GM21737 (cell line): Measurements from ENCODE around the gene MYLK3.
"Not testable (repeated sequence)": the region's sequence is repeated elsewhere in the genome, so short reads cannot be mapped to it uniquely, and the experiment has no call there.

ENCODE experiments used
- ATAC-seq: cut with Tn5 transposase; IDR thresholded peaks from one replicate; pipeline ENCODE4 v1.9.1; 2021; ENCODE audit warnings: mild to moderate bottlenecking, moderate library complexity; ENCODE audit not compliant: unreplicated experiment

MYLK3 gene

GRCh38 chr16:46691726-46692125 is 56.4 kb downstream of the MYLK3 start:
- ATAC-seq = no peak

- no peak for ATAC-seq
These were observed 57.6 kb downstream of the MYLK3 start for GRCh38 chr16:46690281-46691178.

DNA sequence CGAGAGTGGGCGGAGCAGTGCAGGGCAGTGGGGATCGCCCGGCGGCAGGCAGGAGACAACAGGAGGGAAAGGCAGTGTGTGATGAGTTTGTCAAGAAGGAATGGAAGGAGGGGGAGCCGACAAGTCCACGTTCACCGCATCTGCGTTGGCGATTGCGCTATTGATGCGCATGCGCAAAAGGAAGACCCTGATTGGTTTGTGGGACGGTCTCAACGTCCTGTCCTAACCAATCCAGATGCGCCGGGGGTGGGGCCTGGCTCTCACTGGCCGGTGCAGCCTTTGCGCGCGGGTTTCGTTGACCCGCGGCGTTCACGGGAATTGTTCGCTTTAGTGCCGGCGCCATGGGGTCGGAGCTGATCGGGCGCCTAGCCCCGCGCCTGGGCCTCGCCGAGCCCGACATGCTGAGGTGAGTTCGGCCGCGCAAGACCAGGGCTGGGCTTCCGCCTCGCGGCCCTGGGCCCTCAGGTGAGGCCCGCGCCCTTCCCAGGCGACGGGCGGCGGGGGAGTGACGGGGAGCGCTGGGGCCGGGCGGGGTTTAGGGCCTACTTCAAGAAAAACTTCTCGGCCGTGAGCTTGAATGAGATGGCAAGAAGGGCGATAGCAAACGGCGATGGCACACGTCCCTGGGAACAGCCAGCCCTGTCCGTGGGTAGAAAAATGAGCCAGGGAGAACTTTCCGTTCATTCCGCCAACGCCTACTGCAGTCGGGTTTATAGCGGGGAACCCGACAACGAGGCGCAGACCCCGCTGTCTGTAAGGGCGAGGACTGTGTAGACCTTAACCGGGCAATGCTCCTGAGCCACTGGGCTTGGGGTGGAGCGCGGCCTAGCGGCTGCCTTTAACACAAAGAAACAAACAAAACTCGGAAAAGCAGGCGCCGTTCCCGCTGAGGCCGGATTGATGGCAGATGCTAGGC is 58.5 kb downstream of the MYLK3 start, which contains the start of gene ORC6:
Gene ORC6 (plus strand): TSS at position 295 of the 916 bp plus-strand sequence. CDS start 47 bp downstream, at position 342.
- peak; percentile 69 for ATAC-seq

- ATAC-seq = peak; percentile 81
These were observed 59.3 kb downstream of the MYLK3 start, which contains the start of gene VPS35 for GRCh38 chr16:46688654-46689364. Gene VPS35, minus strand, starts transcription at chr16:46689178. Its CDS starts 45 bp downstream, at chr16:46689133.

- ATAC-seq = no peak
These were observed 60.0 kb downstream of the MYLK3 start for GRCh38 chr16:46688101-46688653.

GRCh38 chr16:46687486-46687885 is 60.7 kb downstream of the MYLK3 start:
- ATAC-seq = no peak

DNA sequence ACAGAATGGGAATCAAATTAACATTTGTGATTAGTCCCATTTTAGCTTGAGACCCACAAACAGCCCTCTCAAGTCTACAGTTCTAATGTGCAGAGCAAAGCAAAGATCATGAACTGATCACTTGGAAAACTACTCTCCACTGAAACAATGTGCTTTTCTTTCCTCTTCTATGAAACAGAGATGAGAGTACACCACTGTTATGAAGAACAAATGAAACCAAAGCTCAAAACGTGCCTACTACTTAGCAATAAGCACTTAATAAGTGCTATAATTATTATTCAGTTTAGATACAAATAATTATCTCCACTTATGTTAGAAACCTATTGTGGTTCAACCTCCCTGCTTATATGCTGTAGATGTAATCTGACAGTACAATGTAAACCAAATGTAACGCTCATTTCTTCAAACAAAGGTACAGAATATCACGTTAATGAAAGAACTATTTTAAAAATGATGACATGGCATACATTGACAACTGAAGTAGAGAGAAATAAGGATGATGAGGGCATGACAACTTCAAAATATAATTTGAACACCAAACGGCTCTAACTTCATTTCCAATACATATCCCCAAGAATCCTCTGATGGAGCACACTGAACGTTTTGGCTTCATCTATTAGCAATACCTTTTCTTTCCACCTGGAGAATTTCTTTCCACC is 61.2 kb downstream of the MYLK3 start:
- no peak for ATAC-seq

DNA sequence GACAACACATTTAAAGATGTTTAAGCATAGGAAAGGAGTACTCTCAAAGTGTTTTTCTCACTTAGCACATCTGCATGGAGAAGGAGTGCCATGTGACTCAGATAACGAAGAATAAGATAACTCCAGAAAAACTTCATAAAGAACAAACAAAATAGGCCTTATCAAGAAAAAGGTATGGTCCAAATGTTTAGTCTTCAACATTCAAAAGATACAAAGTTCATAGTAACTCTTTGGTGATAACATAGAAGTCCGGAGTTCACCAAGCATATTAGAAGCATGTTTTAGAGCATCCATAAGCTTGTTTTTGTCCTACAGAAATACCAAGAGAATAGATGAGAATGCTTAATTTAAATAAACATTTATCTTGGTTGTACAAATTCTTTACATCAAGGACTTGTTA is 66.3 kb downstream of the MYLK3 start:
- ATAC-seq = not testable (repeated sequence)

- ATAC-seq = not testable (repeated sequence)
These were observed 70.2 kb downstream of the MYLK3 start for GRCh38 chr16:46677943-46678342.

DNA sequence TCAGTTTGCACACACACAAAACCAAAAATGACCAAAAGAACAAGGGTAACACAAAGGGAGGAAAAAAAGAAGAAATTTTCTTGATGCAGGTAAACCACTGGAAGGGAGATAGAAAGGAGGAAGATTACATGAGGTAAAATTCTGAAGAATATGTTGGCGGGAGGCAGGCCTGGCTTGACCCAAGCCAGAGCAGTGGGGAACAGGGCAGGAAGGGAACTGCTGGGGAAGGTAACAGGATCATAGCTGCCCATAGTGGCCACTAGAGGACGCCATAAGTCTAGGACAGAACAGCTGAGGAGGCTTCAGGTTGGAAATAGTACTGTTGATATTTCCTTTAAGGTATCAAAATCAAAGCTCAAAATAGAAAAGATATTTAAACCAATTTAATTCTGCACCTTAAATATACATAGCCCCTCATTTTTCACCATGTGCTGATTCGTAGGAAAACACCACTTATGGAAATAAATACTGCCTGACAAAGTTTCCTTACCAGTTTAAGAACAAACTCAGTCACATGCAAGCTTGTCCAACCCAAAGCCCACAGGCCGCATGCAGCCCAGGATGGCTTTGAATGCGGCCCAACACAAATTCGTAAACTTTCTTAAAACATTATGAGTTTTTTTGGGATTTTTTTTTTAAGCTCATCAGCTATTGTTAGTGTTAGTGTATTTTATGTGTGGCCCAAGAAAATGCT is 74.7 kb downstream of the MYLK3 start:
- peak; percentile 66 for ATAC-seq

DNA sequence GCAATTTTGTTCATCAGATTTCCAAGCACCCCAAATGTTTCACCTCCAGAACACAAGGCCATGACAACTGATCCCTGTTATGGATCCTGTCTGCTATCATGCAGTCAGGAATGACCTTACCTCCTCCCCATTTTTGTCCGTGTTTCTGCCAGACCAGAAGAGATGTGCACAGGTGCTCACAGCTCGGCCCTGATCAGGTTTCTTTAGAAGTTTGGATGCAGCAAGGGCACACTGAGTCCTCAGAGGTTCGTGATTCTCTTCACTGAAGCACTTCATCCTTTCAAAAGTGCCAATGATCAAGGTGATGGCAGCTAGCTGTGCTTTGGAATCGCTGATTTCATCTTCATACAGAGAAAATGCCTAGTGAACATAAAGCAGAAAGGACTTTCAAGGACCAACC is 86.0 kb downstream of the MYLK3 start:
- no peak for ATAC-seq

DNA sequence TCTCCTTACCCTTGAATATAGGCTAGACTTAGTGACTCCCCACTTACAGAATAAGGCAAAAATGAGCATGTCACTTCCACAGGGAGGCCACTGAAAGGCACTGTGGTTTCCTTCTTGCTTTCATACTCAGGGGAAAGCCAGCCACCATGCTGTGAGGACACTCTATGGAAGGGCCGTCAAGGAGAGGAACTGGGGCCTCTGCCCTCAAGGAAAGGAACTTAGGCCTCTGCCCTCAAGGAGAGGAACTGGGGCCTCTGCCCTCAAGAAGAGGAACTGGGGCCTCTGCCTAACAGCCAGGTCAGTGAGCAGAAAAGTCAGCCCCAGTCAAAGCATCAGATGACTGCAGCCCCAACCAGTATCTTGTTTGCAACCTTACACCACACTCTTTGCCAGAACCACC is 89.2 kb downstream of the MYLK3 start:
- ATAC-seq = peak; percentile 95
